HEK293T (cell line): ENCODE results near the gene LRRC70.

Experiments
- ARNT ChIP-seq: fragments of 450-650 bp; IDR thresholded peaks from 2 replicates; pipeline ENCODE4 v1.6.1; 2017; ENCODE audit warnings: mild to moderate bottlenecking
- BHLHE40 ChIP-seq: fragments of 450-650 bp; IDR thresholded peaks from 2 replicates; pipeline ENCODE4 v1.6.1; 2016; ENCODE audit warnings: mild to moderate bottlenecking, moderate library complexity, borderline replicate concordance
- CTBP1 ChIP-seq: fragments of 450-650 bp; IDR thresholded peaks from 2 replicates; pipeline ENCODE4 v1.6.1; 2016; ENCODE audit warnings: borderline replicate concordance
- FOXA1 ChIP-seq: fragments of 450-650 bp; IDR thresholded peaks from 2 replicates; pipeline ENCODE4 v1.6.1; 2016; ENCODE audit warnings: mild to moderate bottlenecking
- FOXK2 ChIP-seq: fragments of 450-650 bp; IDR thresholded peaks from 2 replicates; pipeline ENCODE4 v1.6.1; 2016; ENCODE audit warnings: mild to moderate bottlenecking
- FOXM1 ChIP-seq: fragments of 450-650 bp; IDR thresholded peaks from 2 replicates; pipeline ENCODE4 v1.6.1; 2017; ENCODE audit warnings: mild to moderate bottlenecking, borderline replicate concordance
- HDGF ChIP-seq: fragments of 450-650 bp; IDR thresholded peaks from 2 replicates; pipeline ENCODE4 v1.6.1; 2017; ENCODE audit warnings: antibody characterized with exemption, borderline replicate concordance
- L3MBTL2 ChIP-seq: fragments of 450-650 bp; conservative IDR thresholded peaks from 2 replicates; pipeline ENCODE4 v1.6.1; 2016; ENCODE audit warnings: mild to moderate bottlenecking
- NFRKB ChIP-seq: fragments of 450-650 bp; IDR thresholded peaks from 2 replicates; pipeline ENCODE4 v1.6.1; 2016; ENCODE audit warnings: mild to moderate bottlenecking, moderate library complexity
- PKNOX1 ChIP-seq: fragments of 450-650 bp; IDR thresholded peaks from 2 replicates; pipeline ENCODE4 v1.6.1; 2016
- SP1 ChIP-seq: fragments of 450-650 bp; IDR thresholded peaks from 2 replicates; pipeline ENCODE4 v1.6.1; 2017
- SUZ12 ChIP-seq: fragments of 450-650 bp; IDR thresholded peaks from 2 replicates; pipeline ENCODE4 v1.6.1; 2016; ENCODE audit warnings: mild to moderate bottlenecking
- TARDBP ChIP-seq: fragments of 450-650 bp; IDR thresholded peaks from 2 replicates; pipeline ENCODE4 v1.6.1; 2016
- ZNF384 ChIP-seq: fragments of 450-650 bp; IDR thresholded peaks from 2 replicates; pipeline ENCODE4 v1.6.1; 2016

- TF ChIP-seq SUZ12, result no peak
- no peak for TF ChIP-seq FOXK2
- no peak for TF ChIP-seq NFRKB
- no peak for TF ChIP-seq FOXM1
- TF ChIP-seq FOXA1, result no peak
- TF ChIP-seq BHLHE40, result no peak
- TF ChIP-seq HDGF, result no peak
- no peak for TF ChIP-seq L3MBTL2
- TF ChIP-seq PKNOX1, result no peak
- TF ChIP-seq TARDBP, result no peak
- no peak for TF ChIP-seq SP1
- TF ChIP-seq ZNF384, result no peak
- TF ChIP-seq ARNT, result no peak
- no peak for TF ChIP-seq CTBP1
Observed at GRCh38 chr5:62542720-62543119, 35.9 kb upstream of the LRRC70 start.
